ENCODE data around the gene LGALSL. TPM values are rescaled to one million over a fixed set of nuclear protein-coding genes. Genes with fewer than 3 reads are reported as not detected.

The LGALSL gene
- total RNA-seq, 6 experiments from 2014 or later, result 3.2 to 8.1 (median 5.4) TPM

DNA sequence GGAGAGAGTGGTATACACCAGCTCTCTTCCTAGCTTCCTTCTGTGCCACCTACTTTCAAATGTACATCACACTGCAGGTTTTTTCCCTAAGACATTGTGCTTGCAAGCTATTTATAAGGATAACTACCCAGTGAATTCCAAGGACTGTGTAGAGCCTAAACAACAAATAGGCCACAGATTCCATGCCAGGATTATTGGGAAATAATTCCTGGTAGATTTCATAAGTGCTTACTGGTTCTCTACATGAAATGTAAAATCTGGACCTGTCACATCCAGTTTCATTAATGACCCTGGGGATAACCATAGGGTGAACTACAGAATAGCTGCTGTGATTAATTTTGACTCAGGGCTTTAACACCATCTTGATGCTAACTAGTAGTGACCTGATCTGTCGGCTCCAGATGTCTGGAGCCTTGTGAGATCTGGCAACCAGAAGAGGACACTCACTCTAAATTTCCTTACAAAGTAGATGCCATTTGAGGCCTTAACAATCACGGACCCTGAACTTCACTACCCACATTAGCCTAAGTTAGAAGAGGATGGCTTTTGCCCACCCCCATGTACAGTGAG, 34.3 kb upstream of the LGALSL start:
- no peaks in the 10 kb centered on the region for H3K27me3 ChIP-seq
- no peak for DNase-seq
- H3K4me3 ChIP-seq, result no peak overlapping the region
- H3K4me1 ChIP-seq, result no peaks in the 10 kb centered on the region
- ATAC-seq, result peak in 2 of 4 donors; percentile 35 to 50
- H3K9me3 ChIP-seq, result no peaks in the 10 kb centered on the region
- 80% methylated on average over 1 of the region's 2 CpGs for WGBS (ENCODE audit: insufficient coverage, low coverage, low lambda C conversion rate, missing lambda C conversion rate)
- no peaks in the 10 kb centered on the region for H3K36me3 ChIP-seq
- H3K27ac ChIP-seq, result no peak overlapping the region
- TF ChIP-seq POLR2A (IDR thresholded peaks at IDR 0.05) (no peak), CTCF (IDR thresholded peaks at IDR 0.05) (no peak)
- intact Hi-C loops (cut with DNase I), result no loop called here

DNA sequence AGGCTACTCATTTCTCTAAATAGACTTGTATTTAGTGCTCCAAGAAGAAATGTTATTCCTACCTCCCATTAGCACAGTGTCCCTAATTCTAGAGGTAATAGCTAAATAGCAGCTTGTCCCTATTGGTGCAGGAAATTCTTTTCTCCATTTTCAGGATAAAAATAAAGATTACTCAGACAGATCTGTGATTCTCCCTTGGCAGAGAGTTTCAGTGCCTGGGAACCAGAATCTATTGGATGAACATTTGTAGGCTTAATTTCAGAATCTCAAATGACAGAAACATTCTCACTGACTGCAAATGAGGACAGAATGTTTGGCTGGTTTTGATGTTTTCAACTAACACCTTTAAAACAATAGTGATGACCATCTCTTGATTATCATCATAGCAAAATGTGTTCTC, 33.3 kb upstream of the LGALSL start:
- no peak for ATAC-seq
- TF ChIP-seq CTCF (IDR thresholded peaks at IDR 0.05) (no peak), POLR2A (IDR thresholded peaks at IDR 0.05) (no peak)

DNA sequence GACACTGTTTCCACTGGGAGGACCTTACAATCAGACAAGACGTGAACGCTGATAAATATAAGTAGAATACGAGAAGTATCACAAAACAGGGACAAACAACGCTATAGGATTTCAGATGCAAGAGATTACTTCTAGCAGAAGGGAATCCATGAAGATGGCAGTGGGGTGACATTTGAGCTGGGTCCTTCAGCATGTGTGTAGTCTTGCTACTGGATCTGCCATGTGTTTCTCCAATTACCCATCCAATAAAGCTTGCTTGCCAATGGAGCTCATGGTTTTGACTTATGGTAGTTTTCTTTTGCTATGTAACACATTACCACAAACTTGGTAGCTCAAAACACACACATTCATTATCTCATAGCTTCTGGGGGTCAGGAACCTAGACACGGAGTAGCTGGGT, 32.8 kb upstream of the LGALSL start:
- DNase-seq (no peak), ATAC-seq (no peak)
- no peaks in the 10 kb centered on the region for H3K27me3 ChIP-seq
- TF ChIP-seq POLR2A (IDR thresholded peaks at IDR 0.05) (no peak), CTCF (IDR thresholded peaks at IDR 0.05) (no peak)
- intact Hi-C loops (cut with DNase I), result no loop called here
- H3K9me3 ChIP-seq, result no peaks in the 10 kb centered on the region
- no peak overlapping the region for H3K27ac ChIP-seq
- H3K4me3 ChIP-seq, result no peak overlapping the region
- no peaks in the 10 kb centered on the region for H3K4me1 ChIP-seq
- 97% methylated on average over 5 of the region's 5 CpGs for WGBS (ENCODE audit: insufficient coverage, low coverage, low lambda C conversion rate, missing lambda C conversion rate)
- no peaks in the 10 kb centered on the region for H3K36me3 ChIP-seq

More for the DNA sequence above, 33.3 kb upstream of the LGALSL start:
- Histone ChIP-seq H3K4me1 (no peaks in the 10 kb centered on the region), H3K9me3 (no peaks in the 10 kb centered on the region), H3K36me3 (no peaks in the 10 kb centered on the region), H3K4me3 (no peak overlapping the region), H3K27me3 (no peaks in the 10 kb centered on the region), H3K27ac (no peak overlapping the region)
- no peak for DNase-seq
- intact Hi-C loops (cut with DNase I), result no loop called here

DNA sequence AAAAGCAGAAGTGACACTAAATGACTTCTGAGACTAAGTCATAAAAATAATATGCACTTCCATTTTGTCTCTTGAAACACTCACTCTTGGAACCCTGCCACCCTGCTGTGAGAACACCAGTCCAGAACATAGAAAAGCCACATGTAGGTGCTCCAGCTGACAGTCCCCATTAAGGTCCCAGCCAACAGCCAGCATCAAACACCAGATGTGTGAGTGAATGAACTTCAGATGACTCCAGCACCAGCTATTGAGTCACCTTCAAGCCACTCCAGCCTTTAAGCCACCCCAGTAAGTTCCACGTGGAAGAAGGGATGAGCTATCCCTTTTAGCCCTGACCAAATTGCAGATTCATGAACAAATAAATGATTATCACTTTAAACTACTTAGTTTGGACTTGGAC, 31.5 kb upstream of the LGALSL start:
- Histone ChIP-seq H3K9me3 (no peaks in the 10 kb centered on the region), H3K36me3 (no peaks in the 10 kb centered on the region), H3K27ac (no peak overlapping the region), H3K27me3 (no peaks in the 10 kb centered on the region), H3K4me1 (peaks cover 0 to 3% (median 0%) of the 10 kb centered on the region in 4 donors), H3K4me3 (no peak overlapping the region)
- intact Hi-C loops (cut with DNase I), result no loop called here
- DNase-seq (no peak), ATAC-seq (no peak)
- WGBS (ENCODE audit: insufficient coverage, low coverage, low lambda C conversion rate, missing lambda C conversion rate), result 100% methylated on average over 1 of the region's 1 CpG
- TF ChIP-seq POLR2A (IDR thresholded peaks at IDR 0.05), result no peak
- no peak for TF ChIP-seq CTCF (IDR thresholded peaks at IDR 0.05)

DNA sequence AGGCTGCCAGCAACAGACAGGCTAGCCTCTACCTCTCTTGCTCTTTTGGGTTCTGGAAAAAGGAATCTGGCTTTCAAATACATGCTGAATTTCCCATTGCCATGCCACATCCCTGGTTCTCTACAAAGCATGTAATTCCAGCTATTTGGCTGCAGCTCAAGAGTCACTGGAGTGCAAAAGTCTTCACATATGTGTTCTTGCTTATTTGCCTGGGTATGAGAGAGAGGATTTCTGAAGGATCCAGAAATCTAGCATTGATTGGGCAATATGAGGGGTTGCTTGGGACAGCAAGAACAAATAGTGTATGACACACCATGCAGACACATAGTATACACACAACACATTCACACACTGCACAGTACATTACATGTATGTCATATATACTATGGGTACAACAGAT, 30.7 kb upstream of the LGALSL start:
- intact Hi-C loops (cut with DNase I), result no loop called here
- Histone ChIP-seq H3K27me3 (no peaks in the 10 kb centered on the region), H3K4me3 (no peak overlapping the region), H3K36me3 (no peaks in the 10 kb centered on the region), H3K9me3 (no peaks in the 10 kb centered on the region), H3K4me1 (peaks cover 0 to 3% (median 0%) of the 10 kb centered on the region in 4 donors), H3K27ac (no peak overlapping the region)
- TF ChIP-seq POLR2A (IDR thresholded peaks at IDR 0.05) (no peak), CTCF (IDR thresholded peaks at IDR 0.05) (no peak)
- DNase-seq (no peak), ATAC-seq (peak in 1 of 4 donors; percentile 42)
